HEK293 (cell line): ENCODE measurements around the gene ERMARD.

Source experiments
- CTCF ChIA-PET: fragments of 350-600 bp; formaldehyde crosslinking; extraction: SDS; loops from one replicate; lab custom pipeline; 2021; ENCODE audit warnings: antibody characterized with exemption; lab: Yijun Ruan, JAX
- POLR2A ChIA-PET: fragments of 300-600 bp; formaldehyde crosslinking; extraction: SDS; loops from one replicate; lab custom pipeline; 2020; ENCODE audit warnings: antibody characterized with exemption, inconsistent platforms; lab: Yijun Ruan, JAX
- H3K27ac ChIP-seq: fragments of 200-500 bp; sonication (Bioruptor generic); 2 replicates; pipeline ENCODE4 v1.5.1; 2014; ENCODE audit warnings: low read depth, low read length, control low read depth, inconsistent platforms; ENCODE audit errors: extremely low read depth
- H3K36me3 ChIP-seq, 2 experiments: fragments of 200-500 bp in 1 of 2; sonication (Bioruptor generic) in 1 of 2; 1 replicate in 1 of 2; 2 replicates in 1 of 2; pipeline ENCODE4 v1.5.1; 2014 to 2017; ENCODE audit warnings: inconsistent platforms in 2 of 2, low read length in 2 of 2; ENCODE audit not compliant: control insufficient read depth in 2 of 2, insufficient read depth in 1 of 2
- H3K4me1 ChIP-seq: fragments of 200-500 bp; sonication (Bioruptor generic); 2 replicates; pipeline ENCODE4 v1.5.1; 2014; ENCODE audit warnings: mild to moderate bottlenecking, low read length, inconsistent platforms; ENCODE audit not compliant: control insufficient read depth, insufficient read depth
- H3K4me3 ChIP-seq: 2 replicates; pipeline ENCODE4 v1.5.1; 2011; ENCODE audit warnings: low read depth, mild to moderate bottlenecking, control low read depth, low read length, moderate library complexity
- H3K9me3 ChIP-seq: fragments of 200-500 bp; sonication (Bioruptor generic); 2 replicates; pipeline ENCODE4 v1.5.1; 2014; ENCODE audit warnings: low read depth, low read length, inconsistent platforms; ENCODE audit not compliant: control insufficient read depth, insufficient read depth
- GLIS1 ChIP-seq: fragments of 450-650 bp; formaldehyde crosslinking; IDR thresholded peaks from 2 replicates; pipeline ENCODE4 v1.5.1; 2016; ENCODE audit warnings: missing biosample characterization, missing genetic modification characterization
- KLF1 ChIP-seq: fragments of 450-650 bp; formaldehyde crosslinking; IDR thresholded peaks from 2 replicates; pipeline ENCODE4 v1.5.1; 2016; ENCODE audit warnings: missing biosample characterization, missing genetic modification characterization
- KLF10 ChIP-seq: fragments of 450-650 bp; IDR thresholded peaks from 2 replicates; pipeline ENCODE4 v1.5.1; 2018; ENCODE audit warnings: missing biosample characterization, mild to moderate bottlenecking, missing genetic modification characterization
- SALL2 ChIP-seq: fragments of 450-650 bp; formaldehyde crosslinking; IDR thresholded peaks from 2 replicates; pipeline ENCODE4 v1.5.0; 2017; ENCODE audit warnings: missing biosample characterization, mild to moderate bottlenecking, missing genetic modification characterization, borderline replicate concordance
- WT1 ChIP-seq: fragments of 450-650 bp; formaldehyde crosslinking; IDR thresholded peaks from 2 replicates; pipeline ENCODE4 v1.5.1; 2016; ENCODE audit warnings: missing biosample characterization, missing genetic modification characterization
- ZFP3 ChIP-seq: fragments of 450-650 bp; formaldehyde crosslinking; IDR thresholded peaks from 2 replicates; pipeline ENCODE4 v1.5.1; 2016; ENCODE audit warnings: low read depth, missing biosample characterization, missing genetic modification characterization
- ZNF10 ChIP-seq: fragments of 450-650 bp; formaldehyde crosslinking; IDR thresholded peaks from 2 replicates; pipeline ENCODE4 v1.5.1; 2017; ENCODE audit warnings: missing biosample characterization, missing genetic modification characterization
- ZNF223 ChIP-seq: fragments of 450-650 bp; formaldehyde crosslinking; IDR thresholded peaks from 2 replicates; pipeline ENCODE4 v1.5.1; 2016; ENCODE audit warnings: missing biosample characterization, missing genetic modification characterization
- ZNF274 ChIP-seq, 2 experiments: fragments of 200-500 bp in 1 of 2; fragments of 450-650 bp in 1 of 2; sonication (Bioruptor generic) in 1 of 2; formaldehyde crosslinking in 1 of 2; IDR thresholded peaks; 2 replicates each; pipeline versions ENCODE4 v1.5.1 to v1.6.1; 2014 to 2016; ENCODE audit warnings: borderline replicate concordance in 1 of 2, inconsistent platforms in 1 of 2, low read length in 1 of 2, missing biosample characterization in 1 of 2, missing genetic modification characterization in 1 of 2
- ZNF529 ChIP-seq: fragments of 450-650 bp; formaldehyde crosslinking; IDR thresholded peaks from 2 replicates; pipeline ENCODE4 v1.5.1; 2017; ENCODE audit warnings: missing genetic modification characterization, missing biosample characterization; ENCODE audit not compliant: insufficient replicate concordance
- ZNF658 ChIP-seq: fragments of 450-650 bp; formaldehyde crosslinking; IDR thresholded peaks from 2 replicates; pipeline ENCODE4; 2016; ENCODE audit warnings: missing biosample characterization, missing genetic modification characterization
- TF ChIP-seq, protein P1 (sequence below): fragments of 450-650 bp; formaldehyde crosslinking; IDR thresholded peaks from 2 replicates; pipeline ENCODE4 v1.5.1; 2017; ENCODE audit warnings: missing biosample characterization, missing genetic modification characterization
- TF ChIP-seq, protein P2 (sequence below): fragments of 450-650 bp; formaldehyde crosslinking; IDR thresholded peaks from 2 replicates; pipeline ENCODE4 v1.5.1; 2016; ENCODE audit warnings: missing biosample characterization, missing genetic modification characterization
- TF ChIP-seq, protein P3 (sequence below): fragments of 450-650 bp; formaldehyde crosslinking; IDR thresholded peaks from 2 replicates; pipeline ENCODE4 v1.5.1; 2016; ENCODE audit warnings: missing biosample characterization, missing genetic modification characterization
- TF ChIP-seq, protein P4 (sequence below): fragments of 450-650 bp; IDR thresholded peaks from 2 replicates; pipeline ENCODE4 v1.5.1; 2018; ENCODE audit warnings: missing biosample characterization, mild to moderate bottlenecking, missing genetic modification characterization

ERMARD gene

DNA sequence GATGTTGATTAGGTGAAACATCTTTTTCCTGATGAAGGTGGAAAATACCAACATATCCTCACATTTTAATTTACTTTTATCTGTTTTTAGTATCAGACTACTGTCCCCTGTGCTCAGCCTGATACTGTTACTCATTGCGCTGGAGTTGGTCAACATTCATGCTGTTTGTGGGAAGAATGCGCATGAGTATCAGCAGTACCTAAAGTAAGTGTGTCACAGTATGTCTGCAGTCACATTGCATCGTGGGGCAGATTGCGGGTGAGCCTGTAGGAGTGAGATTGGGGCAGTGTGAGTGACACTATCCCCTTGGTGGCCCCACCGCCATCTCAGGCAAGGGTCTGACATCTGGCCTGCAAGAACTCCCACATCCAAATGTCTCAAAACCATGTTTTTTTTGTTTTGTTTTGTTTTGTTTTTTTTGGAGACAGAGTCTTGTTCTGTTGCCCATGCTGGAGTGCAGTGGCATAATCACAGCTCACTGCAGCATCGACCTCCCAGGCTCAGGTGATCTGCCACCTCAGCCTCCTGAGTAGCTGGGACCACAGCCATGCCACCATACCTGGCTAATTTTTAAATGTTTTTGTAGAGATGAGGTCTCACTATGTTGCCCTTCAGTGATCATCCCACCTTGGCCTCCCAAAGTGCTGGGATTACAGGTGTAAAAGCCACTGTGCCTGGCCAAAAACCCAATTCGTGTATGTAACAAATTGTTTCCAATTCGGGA lies 27.8 kb downstream of the ERMARD start:
- Histone ChIP-seq H3K4me3 (no peak overlapping the region), H3K9me3 (no peaks in the 10 kb centered on the region), H3K27ac (no peak overlapping the region), H3K36me3 (peaks cover 3 to 68% of the 10 kb centered on the region in 2 experiments; a peak in 2 of 3 replicates), H3K4me1 (peaks cover 2% of the 10 kb centered on the region; the same call in 1 of the 2 replicates)
- ChIA-PET POLR2A (no interaction called here), CTCF (no interaction called here)
- TF ChIP-seq, protein P1, sequence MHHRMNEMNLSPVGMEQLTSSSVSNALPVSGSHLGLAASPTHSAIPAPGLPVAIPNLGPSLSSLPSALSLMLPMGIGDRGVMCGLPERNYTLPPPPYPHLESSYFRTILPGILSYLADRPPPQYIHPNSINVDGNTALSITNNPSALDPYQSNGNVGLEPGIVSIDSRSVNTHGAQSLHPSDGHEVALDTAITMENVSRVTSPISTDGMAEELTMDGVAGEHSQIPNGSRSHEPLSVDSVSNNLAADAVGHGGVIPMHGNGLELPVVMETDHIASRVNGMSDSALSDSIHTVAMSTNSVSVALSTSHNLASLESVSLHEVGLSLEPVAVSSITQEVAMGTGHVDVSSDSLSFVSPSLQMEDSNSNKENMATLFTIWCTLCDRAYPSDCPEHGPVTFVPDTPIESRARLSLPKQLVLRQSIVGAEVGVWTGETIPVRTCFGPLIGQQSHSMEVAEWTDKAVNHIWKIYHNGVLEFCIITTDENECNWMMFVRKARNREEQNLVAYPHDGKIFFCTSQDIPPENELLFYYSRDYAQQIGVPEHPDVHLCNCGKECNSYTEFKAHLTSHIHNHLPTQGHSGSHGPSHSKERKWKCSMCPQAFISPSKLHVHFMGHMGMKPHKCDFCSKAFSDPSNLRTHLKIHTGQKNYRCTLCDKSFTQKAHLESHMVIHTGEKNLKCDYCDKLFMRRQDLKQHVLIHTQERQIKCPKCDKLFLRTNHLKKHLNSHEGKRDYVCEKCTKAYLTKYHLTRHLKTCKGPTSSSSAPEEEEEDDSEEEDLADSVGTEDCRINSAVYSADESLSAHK (tag by site-specific recombination), result no peak
- TF ChIP-seq ZNF10 (tag by site-specific recombination) (no peak), ZNF223 (tag by site-specific recombination) (no peak), SALL2 (tag by site-specific recombination) (no peak), KLF1 (tag by site-specific recombination) (no peak), ZNF658 (tag by site-specific recombination) (no peak), KLF10 (tag by site-specific recombination) (no peak), ZNF529 (tag by site-specific recombination) (no peak), ZNF274 (IDR thresholded peaks at IDR 0.05; ENCODE audit: low read length) (no peak), ZNF274 (tag by site-specific recombination; IDR thresholded peaks at IDR 0.05; ENCODE audit: borderline replicate concordance) (no peak), ZFP3 (tag by site-specific recombination) (no peak), GLIS1 (tag by site-specific recombination) (no peak)
- TF ChIP-seq, protein P2, sequence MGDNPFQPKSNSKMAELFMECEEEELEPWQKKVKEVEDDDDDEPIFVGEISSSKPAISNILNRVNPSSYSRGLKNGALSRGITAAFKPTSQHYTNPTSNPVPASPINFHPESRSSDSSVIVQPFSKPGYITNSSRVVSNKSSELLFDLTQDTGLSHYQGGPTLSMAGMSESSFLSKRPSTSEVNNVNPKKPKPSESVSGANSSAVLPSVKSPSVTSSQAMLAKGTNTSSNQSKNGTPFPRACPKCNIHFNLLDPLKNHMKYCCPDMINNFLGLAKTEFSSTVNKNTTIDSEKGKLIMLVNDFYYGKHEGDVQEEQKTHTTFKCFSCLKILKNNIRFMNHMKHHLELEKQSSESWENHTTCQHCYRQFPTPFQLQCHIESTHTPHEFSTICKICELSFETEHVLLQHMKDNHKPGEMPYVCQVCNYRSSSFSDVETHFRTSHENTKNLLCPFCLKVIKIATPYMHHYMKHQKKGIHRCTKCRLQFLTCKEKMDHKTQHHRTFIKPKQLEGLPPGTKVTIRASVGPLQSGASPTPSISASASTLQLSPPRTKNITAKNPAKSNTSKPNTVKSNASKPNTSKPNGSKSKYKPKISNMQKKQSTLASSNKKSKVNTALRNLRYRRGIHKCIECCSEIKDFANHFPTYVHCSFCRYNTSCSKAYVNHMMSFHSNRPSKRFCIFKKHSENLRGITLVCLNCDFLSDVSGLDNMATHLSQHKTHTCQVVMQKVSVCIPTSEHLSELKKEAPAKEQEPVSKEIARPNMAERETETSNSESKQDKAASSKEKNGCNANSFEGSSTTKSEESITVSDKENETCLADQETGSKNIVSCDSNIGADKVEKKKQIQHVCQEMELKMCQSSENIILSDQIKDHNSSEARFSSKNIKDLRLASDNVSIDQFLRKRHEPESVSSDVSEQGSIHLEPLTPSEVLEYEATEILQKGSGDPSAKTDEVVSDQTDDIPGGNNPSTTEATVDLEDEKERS, result no peak
- TF ChIP-seq, protein P3, sequence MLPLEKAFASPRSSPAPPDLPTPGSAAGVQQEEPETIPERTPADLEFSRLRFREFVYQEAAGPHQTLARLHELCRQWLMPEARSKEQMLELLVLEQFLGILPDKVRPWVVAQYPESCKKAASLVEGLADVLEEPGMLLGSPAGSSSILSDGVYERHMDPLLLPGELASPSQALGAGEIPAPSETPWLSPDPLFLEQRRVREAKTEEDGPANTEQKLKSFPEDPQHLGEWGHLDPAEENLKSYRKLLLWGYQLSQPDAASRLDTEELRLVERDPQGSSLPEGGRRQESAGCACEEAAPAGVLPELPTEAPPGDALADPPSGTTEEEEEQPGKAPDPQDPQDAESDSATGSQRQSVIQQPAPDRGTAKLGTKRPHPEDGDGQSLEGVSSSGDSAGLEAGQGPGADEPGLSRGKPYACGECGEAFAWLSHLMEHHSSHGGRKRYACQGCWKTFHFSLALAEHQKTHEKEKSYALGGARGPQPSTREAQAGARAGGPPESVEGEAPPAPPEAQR (tag by site-specific recombination), result no peak

DNA sequence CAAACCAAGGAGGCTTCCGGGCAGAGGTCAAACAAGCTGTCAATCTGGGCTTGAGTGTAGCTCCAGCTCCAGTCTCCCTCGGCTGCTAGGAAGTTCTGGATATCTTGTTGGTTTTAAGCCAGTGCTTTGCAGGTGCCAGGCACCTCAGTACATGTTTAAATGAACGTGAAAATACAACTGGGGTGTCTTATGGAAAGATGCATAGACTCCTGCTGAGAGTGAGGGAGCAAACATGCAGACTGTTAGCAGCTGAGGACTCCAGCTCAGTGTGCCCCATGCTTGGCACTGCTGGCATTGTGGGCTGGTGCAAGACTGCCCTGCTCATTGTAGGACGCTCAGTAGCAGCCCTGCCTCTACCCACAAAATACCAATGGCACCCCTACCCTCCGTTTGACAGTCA lies 28.5 kb downstream of the ERMARD start:
- Histone ChIP-seq H3K36me3 (peaks cover 3 to 68% of the 10 kb centered on the region in 2 experiments; a peak in 2 of 3 replicates), H3K4me3 (no peak overlapping the region), H3K27ac (no peak overlapping the region), H3K9me3 (no peaks in the 10 kb centered on the region), H3K4me1 (peaks cover 2% of the 10 kb centered on the region; the same call in 1 of the 2 replicates)
- CTCF ChIA-PET, result no interaction called here
- POLR2A ChIA-PET, result no interaction called here
- TF ChIP-seq ZNF274 (IDR thresholded peaks at IDR 0.05; ENCODE audit: low read length), result no peak
- no peak for TF ChIP-seq ZNF274 (tag by site-specific recombination; IDR thresholded peaks at IDR 0.05; ENCODE audit: borderline replicate concordance)
- TF ChIP-seq, protein P4, sequence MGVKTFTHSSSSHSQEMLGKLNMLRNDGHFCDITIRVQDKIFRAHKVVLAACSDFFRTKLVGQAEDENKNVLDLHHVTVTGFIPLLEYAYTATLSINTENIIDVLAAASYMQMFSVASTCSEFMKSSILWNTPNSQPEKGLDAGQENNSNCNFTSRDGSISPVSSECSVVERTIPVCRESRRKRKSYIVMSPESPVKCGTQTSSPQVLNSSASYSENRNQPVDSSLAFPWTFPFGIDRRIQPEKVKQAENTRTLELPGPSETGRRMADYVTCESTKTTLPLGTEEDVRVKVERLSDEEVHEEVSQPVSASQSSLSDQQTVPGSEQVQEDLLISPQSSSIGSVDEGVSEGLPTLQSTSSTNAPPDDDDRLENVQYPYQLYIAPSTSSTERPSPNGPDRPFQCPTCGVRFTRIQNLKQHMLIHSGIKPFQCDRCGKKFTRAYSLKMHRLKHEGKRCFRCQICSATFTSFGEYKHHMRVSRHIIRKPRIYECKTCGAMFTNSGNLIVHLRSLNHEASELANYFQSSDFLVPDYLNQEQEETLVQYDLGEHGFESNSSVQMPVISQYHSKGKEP (tag by site-specific recombination), result no peak
- TF ChIP-seq GLIS1 (tag by site-specific recombination), result no peak
- no peak for TF ChIP-seq WT1 (tag by site-specific recombination)
